ENCODE measurements around the gene DKC1.

- TF ChIP-seq, protein P1, sequence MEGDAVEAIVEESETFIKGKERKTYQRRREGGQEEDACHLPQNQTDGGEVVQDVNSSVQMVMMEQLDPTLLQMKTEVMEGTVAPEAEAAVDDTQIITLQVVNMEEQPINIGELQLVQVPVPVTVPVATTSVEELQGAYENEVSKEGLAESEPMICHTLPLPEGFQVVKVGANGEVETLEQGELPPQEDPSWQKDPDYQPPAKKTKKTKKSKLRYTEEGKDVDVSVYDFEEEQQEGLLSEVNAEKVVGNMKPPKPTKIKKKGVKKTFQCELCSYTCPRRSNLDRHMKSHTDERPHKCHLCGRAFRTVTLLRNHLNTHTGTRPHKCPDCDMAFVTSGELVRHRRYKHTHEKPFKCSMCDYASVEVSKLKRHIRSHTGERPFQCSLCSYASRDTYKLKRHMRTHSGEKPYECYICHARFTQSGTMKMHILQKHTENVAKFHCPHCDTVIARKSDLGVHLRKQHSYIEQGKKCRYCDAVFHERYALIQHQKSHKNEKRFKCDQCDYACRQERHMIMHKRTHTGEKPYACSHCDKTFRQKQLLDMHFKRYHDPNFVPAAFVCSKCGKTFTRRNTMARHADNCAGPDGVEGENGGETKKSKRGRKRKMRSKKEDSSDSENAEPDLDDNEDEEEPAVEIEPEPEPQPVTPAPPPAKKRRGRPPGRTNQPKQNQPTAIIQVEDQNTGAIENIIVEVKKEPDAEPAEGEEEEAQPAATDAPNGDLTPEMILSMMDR (conservative IDR thresholded peaks at IDR 0.05; ENCODE audit: low read depth, low read length) = no peak
- no peak for TF ChIP-seq POLR2A (IDR thresholded peaks at IDR 0.05; ENCODE audit: low read depth, low read length)
- TF ChIP-seq SMC3 (IDR thresholded peaks at IDR 0.05; ENCODE audit: low read depth, low read length) = no peak
- no peak for TF ChIP-seq MXI1 (IDR thresholded peaks at IDR 0.05; ENCODE audit: borderline replicate concordance, low read depth, low read length)
These were observed 28.8 kb downstream of the DKC1 start for GRCh38 chrX:154791467-154791866.
